ENCODE results near the gene SLC39A7. TPM values are rescaled to one million over a fixed set of nuclear protein-coding genes. Genes with fewer than 3 reads are reported as not detected.

The SLC39A7 gene
- total and polyA plus RNA-seq, 2 of the 4 experiments (the other 2 are of a cell fraction), result 135 to 208 TPM

GRCh38 chr6:33161354-33162331 is 39.0 kb upstream of the SLC39A7 start:
- ATAC-seq (ENCODE audit: low read depth), result peak; percentile 93
- Histone ChIP-seq H3K4me3 (ENCODE audit: insufficient read depth, low read depth, low read length) (peak overlapping the region; percentile 52), H2BK20ac (ENCODE audit: low read depth, low read length) (no peak overlapping the region), H3K56ac (ENCODE audit: extremely low read depth, insufficient read depth, low read length) (no peak overlapping the region), H4K5ac (ENCODE audit: low read depth, low read length) (peak overlapping the region; percentile 57), H2BK15ac (ENCODE audit: low read depth, low read length) (no peak overlapping the region; the same call in 2 of the 3 replicates), H3K18ac (ENCODE audit: low read depth, low read length) (peak overlapping the region; percentile 51; the same call in 1 of the 2 replicates), H3K9me3 (ENCODE audit: control insufficient read depth, insufficient read depth, low read length) (no peaks in the 10 kb centered on the region), H2AFZ (replicated peaks; ENCODE audit: low read length, poor library complexity) (peak overlapping the region; percentile 97), H3K27me3 (ENCODE audit: control insufficient read depth, insufficient read depth, low read length) (peaks cover 7% of the 10 kb centered on the region), H3K4me1 (ENCODE audit: control insufficient read depth, insufficient read depth, low read length) (peaks cover 9% of the 10 kb centered on the region), H3K36me3 (ENCODE audit: control insufficient read depth, insufficient read depth, low read length) (no peaks in the 10 kb centered on the region), H2BK5ac (ENCODE audit: low read depth, low read length, poor library complexity, severe bottlenecking) (no peak overlapping the region), H3K4ac (ENCODE audit: low read depth, low read length) (peak overlapping the region; percentile 60), H2AK9ac (replicated peaks; ENCODE audit: low read depth, low read length, poor library complexity) (peak overlapping the region; percentile 47), H3K23ac (ENCODE audit: low read depth, low read length) (peak overlapping the region; percentile 66; the same call in 1 of the 2 replicates), H3K14ac (replicated peaks; ENCODE audit: low read depth, low read length) (no peak overlapping the region; the same call in 1 of the 2 replicates), H4K91ac (ENCODE audit: insufficient read depth, low read depth, low read length) (peak overlapping the region; percentile 68; the same call in 1 of the 2 replicates), H2BK120ac (ENCODE audit: low read depth, low read length) (peak overlapping the region; percentile 66), H3K79me1 (ENCODE audit: low read depth in 1 of 2, low read length in 2 of 2) (no peaks in the 10 kb centered on the region), H3K4me2 (ENCODE audit: low read depth, low read length) (peak overlapping the region; percentile 64), H2AK5ac (ENCODE audit: low read depth, low read length) (peak overlapping the region; percentile 80), H4K8ac (ENCODE audit: low read depth in 2 of 2, low read length in 2 of 2) (peak overlapping the region; percentile 79 to 85; a peak in 3 of 4 replicates), H4K20me1 (ENCODE audit: insufficient read depth, low read length) (no peaks in the 10 kb centered on the region), H3K27ac (ENCODE audit: insufficient read depth, low read length) (peak overlapping the region; percentile 54), H3K9ac (ENCODE audit: low read depth, low read length) (peak overlapping the region; percentile 62), H3K9me1 (ENCODE audit: insufficient read depth, low read length) (peaks cover 5% of the 10 kb centered on the region; the same call in 1 of the 2 replicates)
- DNase-seq, result peak; percentile 28
- intact Hi-C loops (cut with micrococcal nuclease) (loop anchor here (1.0 kb wide), 1 partner anchor 87 kb away; no protein-coding TSS in a partner anchor), dilution Hi-C loops (cut with HindIII; ENCODE audit: low sequenced_read_pairs, unreplicated experiment) (no loop called here), in situ Hi-C loops (cut with MboI; ENCODE audit: low sequenced_read_pairs) (loop anchor here (5.0 to 10.0 kb wide), 2 partner anchors 86 to 147 kb away; no protein-coding TSS in a partner anchor)
- ChIA-PET POLR2A (ENCODE audit: unreplicated experiment) (no interaction called here), CTCF (interaction anchor here (0.5 to 1.4 kb wide), 3 partner anchors 9 to 86 kb away, joined by 3 to 4 read pairs (median 3); no protein-coding TSS in a partner anchor)
- WGBS, 2 experiments (ENCODE audit: extremely low coverage in 2 of 2, insufficient read length in 1 of 2), result 28% methylated on average over 22 of the region's 58 CpGs; no CpG with 5 or more reads in 1 of the 2 experiments
- no peak for TF ChIP-seq RCOR1 (IDR thresholded peaks at IDR 0.05; ENCODE audit: insufficient replicate concordance, low read length)
- peak; percentile 62 for TF ChIP-seq RAD21 (IDR thresholded peaks at IDR 0.05; ENCODE audit: low read length)
- TF ChIP-seq CTCF (conservative IDR thresholded peaks at IDR 0.05; ENCODE audit: low read depth, low read length), result peak; percentile 82
- TF ChIP-seq POLR2A (IDR thresholded peaks at IDR 0.05; ENCODE audit: low read depth, low read length), result no peak
- TF ChIP-seq MXI1 (IDR thresholded peaks at IDR 0.05; ENCODE audit: borderline replicate concordance, low read depth, low read length), result peak; percentile 69; the same call in 1 of the 2 replicates
- peak; percentile 41; the same call in 1 of the 2 replicates for TF ChIP-seq MAZ (IDR thresholded peaks at IDR 0.05; ENCODE audit: borderline replicate concordance, low read depth, low read length)
- no peak for TF ChIP-seq CEBPB (IDR thresholded peaks at IDR 0.05; ENCODE audit: low read depth, low read length)
- TF ChIP-seq RFX5 (IDR thresholded peaks at IDR 0.05; ENCODE audit: low read depth, low read length), result no peak
- no peak for TF ChIP-seq CHD1 (IDR thresholded peaks at IDR 0.05; ENCODE audit: low read depth, low read length)
- TF ChIP-seq USF2 (IDR thresholded peaks at IDR 0.05; ENCODE audit: low read depth, low read length), result peak; percentile 75
- no peak for TF ChIP-seq NFE2L2 (IDR thresholded peaks at IDR 0.05; ENCODE audit: low read depth, low read length)
- TF ChIP-seq SMC3 (IDR thresholded peaks at IDR 0.05; ENCODE audit: low read depth, low read length), result peak; percentile 69
- BruUV-seq (replicated peaks), result no TSS peak

Measured in IMR-90 (cell line).